ENCODE data around the gene BCAS1.

The BCAS1 gene

GRCh38 chr20:54070187-54070987 is at the start of gene BCAS1:
Gene BCAS1 (minus strand): TSS chr20:54070594. CDS start chr20:54058718, 11,876 bp downstream.
- no peak for DNase-seq (ENCODE audit: low spot score)
- in situ Hi-C loops (cut with MboI; ENCODE audit: low sequenced_read_pairs, unreplicated experiment), result loop anchor here (25.0 kb wide), 2 partner anchors 508 to 658 kb away; no protein-coding TSS in a partner anchor
- no peak for TF ChIP-seq CTCF (IDR thresholded peaks at IDR 0.05; ENCODE audit: borderline replicate concordance, control extremely low read depth, extremely low read depth, insufficient read depth, missing control alignments)

GRCh38 chr20:54119744-54120143 is 49.4 kb upstream of the BCAS1 start:
- in situ Hi-C loops (cut with MboI; ENCODE audit: low sequenced_read_pairs, unreplicated experiment), result loop anchor here (25.0 kb wide), 1 partner anchor 518 kb away; no protein-coding TSS in a partner anchor
- DNase-seq (ENCODE audit: low spot score), result no peak
- TF ChIP-seq CTCF (IDR thresholded peaks at IDR 0.05; ENCODE audit: borderline replicate concordance, control extremely low read depth, extremely low read depth, insufficient read depth, missing control alignments), result no peak

- no peak for TF ChIP-seq CTCF (IDR thresholded peaks at IDR 0.05; ENCODE audit: borderline replicate concordance, control extremely low read depth, extremely low read depth, insufficient read depth, missing control alignments)
- in situ Hi-C loops (cut with MboI; ENCODE audit: low sequenced_read_pairs, unreplicated experiment), result loop anchor here (25.0 kb wide), 1 partner anchor 519 kb away; no protein-coding TSS in a partner anchor
- DNase-seq (ENCODE audit: low spot score), result no peak
Measured at GRCh38 chr20:54118220-54119001, 48.0 kb upstream of the BCAS1 start.

GRCh38 chr20:54116550-54117235 is 46.3 kb upstream of the BCAS1 start:
- in situ Hi-C loops (cut with MboI; ENCODE audit: low sequenced_read_pairs, unreplicated experiment), result loop anchor here (25.0 kb wide), 1 partner anchor 521 kb away; no protein-coding TSS in a partner anchor
- no peak for TF ChIP-seq CTCF (IDR thresholded peaks at IDR 0.05; ENCODE audit: borderline replicate concordance, control extremely low read depth, extremely low read depth, insufficient read depth, missing control alignments)

GRCh38 chr20:54115172-54115854 is 44.9 kb upstream of the BCAS1 start:
- no peak for TF ChIP-seq CTCF (IDR thresholded peaks at IDR 0.05; ENCODE audit: borderline replicate concordance, control extremely low read depth, extremely low read depth, insufficient read depth, missing control alignments)
- no peak for DNase-seq (ENCODE audit: low spot score)
- in situ Hi-C loops (cut with MboI; ENCODE audit: low sequenced_read_pairs, unreplicated experiment), result loop anchor here (25.0 kb wide), 1 partner anchor 522 kb away; no protein-coding TSS in a partner anchor

More at GRCh38 chr20:54116550-54117235, 46.3 kb upstream of the BCAS1 start:
- no peak for DNase-seq (ENCODE audit: low spot score)
